LNCaP clone FGC (cell line): ENCODE measurements around the gene LZTR1.
"Not testable (repeated sequence)": the region's sequence is repeated elsewhere in the genome, so short reads cannot be mapped to it uniquely, and the experiment has no call there.

ENCODE experiments used
- DNase-seq: peaks from one replicate; pipeline ENCODE4 v3.0.0-alpha.2; 2011; ENCODE audit warnings: low read depth
- H3K4me3 ChIP-seq: 2 replicates; pipeline ENCODE4 v1.5.1; 2011; ENCODE audit warnings: mild to moderate bottlenecking, low read depth, low read length, control low read depth
- TF ChIP-seq, protein P1 (sequence below): IDR thresholded peaks from 2 replicates; pipeline ENCODE4 v1.5.1; 2012; ENCODE audit warnings: mild to moderate bottlenecking; ENCODE audit not compliant: control insufficient read depth, insufficient read depth; ENCODE audit errors: extremely low read depth

Gene LZTR1

DNA sequence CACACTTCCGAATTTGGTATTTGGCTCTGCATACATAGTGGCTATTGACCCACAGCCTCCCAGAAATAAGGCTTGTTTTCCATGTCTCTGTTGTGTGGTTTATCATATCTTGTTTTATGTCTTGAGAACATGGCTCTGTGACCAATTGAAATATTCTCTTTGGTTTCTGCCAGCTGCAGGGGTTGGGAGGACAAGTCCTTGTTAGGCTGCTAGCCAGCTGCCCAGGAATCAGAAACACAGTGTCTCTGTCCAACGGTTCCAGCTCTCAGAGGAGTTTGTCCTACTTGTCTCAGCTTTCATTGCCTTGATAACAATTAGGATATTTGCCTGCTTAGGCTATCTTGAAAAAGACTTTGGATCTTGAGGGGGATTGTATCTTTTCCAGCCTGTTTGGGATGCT, 56.3 kb downstream of the LZTR1 start:
- no peak for DNase-seq
- H3K4me3 ChIP-seq, result no peak overlapping the region
- TF ChIP-seq, protein P1, sequence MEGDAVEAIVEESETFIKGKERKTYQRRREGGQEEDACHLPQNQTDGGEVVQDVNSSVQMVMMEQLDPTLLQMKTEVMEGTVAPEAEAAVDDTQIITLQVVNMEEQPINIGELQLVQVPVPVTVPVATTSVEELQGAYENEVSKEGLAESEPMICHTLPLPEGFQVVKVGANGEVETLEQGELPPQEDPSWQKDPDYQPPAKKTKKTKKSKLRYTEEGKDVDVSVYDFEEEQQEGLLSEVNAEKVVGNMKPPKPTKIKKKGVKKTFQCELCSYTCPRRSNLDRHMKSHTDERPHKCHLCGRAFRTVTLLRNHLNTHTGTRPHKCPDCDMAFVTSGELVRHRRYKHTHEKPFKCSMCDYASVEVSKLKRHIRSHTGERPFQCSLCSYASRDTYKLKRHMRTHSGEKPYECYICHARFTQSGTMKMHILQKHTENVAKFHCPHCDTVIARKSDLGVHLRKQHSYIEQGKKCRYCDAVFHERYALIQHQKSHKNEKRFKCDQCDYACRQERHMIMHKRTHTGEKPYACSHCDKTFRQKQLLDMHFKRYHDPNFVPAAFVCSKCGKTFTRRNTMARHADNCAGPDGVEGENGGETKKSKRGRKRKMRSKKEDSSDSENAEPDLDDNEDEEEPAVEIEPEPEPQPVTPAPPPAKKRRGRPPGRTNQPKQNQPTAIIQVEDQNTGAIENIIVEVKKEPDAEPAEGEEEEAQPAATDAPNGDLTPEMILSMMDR, result no peak

DNA sequence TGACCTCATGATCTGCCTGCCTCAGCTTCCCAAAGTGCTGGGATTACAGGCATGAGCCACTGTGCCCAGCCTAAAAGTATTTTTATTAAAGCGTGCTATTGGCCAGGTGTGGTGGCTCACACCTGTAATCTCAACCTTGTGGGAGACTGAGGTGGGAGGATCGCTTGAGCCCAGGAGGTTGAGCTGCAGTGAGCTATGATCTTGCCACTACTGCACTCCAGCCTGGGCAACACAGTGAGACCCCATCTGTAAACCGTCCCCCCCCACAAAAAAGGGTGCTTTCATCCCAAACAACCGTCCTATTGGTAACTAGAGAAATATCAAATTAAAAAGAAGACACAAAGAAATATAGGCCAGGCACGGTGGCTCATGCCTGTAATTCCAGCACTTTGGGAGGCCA, 57.1 kb downstream of the LZTR1 start:
- DNase-seq, H3K4me3 ChIP-seq: not testable (repeated sequence)

DNA sequence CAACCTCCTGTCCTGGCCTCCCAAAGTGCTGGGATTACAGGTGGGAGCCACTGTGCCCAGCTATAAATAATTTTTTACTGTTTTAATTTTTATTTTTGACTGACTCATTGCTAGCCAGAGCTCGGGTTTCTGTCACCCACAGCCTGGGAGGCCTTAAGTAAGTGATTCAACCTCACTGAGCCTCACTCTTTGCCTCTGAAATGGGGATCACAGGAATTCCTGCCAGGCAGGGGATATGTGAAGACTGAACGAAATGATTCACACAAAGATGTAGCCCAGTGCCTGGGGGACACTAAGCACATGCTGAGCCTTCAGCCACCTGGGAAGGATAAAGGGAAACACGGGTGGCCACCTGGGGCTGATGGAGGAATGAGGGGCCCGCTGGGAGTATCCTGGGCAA, 59.8 kb downstream of the LZTR1 start:
- TF ChIP-seq, protein P1, result no peak
- no peak overlapping the region for H3K4me3 ChIP-seq
- DNase-seq, result no peak

DNA sequence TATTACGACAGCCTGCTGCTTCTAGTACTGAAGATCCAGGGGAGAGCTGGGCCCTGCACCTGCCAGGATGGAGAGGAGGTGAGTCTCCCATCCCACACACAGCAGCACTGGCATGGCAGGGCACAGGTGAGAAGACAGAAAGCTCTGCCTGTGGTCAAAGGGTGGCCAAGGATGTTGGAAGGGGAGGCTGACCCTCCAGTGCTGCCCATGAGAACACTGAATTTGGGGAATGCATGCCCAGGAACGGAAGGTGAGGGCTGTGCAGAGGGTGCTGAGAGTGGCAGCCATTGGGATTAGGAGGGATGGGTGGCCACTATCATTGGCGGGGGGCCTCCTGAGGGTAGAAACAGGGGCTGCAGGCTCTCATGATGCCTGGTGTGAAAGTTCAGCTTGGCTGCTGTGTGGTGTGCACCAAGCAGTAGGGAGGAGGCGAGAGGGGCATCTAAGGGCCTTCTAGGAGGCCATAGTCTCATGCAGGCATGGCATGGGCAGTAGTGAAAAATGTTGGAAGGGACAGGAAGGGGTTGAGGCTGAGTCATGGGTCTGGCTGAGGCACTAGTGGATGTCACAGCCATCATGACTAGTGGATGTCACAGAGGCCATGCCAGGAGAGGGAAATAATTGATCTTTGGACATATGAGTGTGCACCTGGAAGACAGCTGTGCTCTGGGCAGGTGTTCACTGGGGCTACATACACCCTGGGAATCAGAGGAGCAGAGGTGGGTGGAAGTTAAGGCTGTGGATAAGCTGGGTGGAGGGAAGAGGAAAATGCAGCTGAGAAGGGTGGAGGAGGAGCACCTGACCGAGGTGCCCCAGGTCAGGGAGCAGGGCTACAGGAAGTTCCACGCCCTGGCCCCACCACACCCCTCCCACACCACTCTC, 61.1 kb downstream of the LZTR1 start:
- H3K4me3 ChIP-seq, result no peak overlapping the region
- TF ChIP-seq, protein P1, result no peak
- DNase-seq, result no peak

DNA sequence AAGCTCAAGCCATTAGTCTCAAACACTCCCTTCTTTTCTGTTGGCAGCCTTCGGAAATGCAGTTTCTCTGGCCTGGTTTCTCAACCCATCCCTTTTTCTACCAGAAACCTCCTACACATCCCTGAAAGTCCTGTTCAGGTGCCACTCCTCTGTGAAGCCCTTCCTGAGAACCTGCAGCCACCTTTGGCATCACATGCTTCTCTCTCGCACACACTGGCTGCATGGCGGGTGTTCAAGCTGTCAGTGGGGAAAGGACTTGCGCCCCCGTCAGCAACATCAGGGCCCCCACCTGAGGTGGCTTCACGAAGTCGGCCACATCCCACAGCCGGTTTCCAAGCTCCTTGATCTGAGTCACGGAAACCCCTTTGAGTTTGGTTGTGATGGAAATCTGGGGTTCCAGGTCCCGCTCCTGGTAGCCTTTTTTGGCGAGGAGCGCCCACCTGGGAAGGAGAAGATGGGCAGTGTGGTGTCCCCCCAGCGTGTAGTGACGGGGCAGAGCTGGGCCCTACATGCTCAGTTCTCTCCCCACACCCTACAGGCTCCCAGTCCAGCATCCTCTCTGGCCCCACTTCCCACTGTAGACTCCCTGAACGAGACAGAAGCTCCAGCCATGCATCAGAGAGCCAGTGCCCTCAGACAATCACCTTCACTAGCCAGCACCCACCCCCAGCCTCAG, 61.9 kb downstream of the LZTR1 start:
- TF ChIP-seq, protein P1, result no peak
- no peak for DNase-seq
- no peak overlapping the region for H3K4me3 ChIP-seq

DNA sequence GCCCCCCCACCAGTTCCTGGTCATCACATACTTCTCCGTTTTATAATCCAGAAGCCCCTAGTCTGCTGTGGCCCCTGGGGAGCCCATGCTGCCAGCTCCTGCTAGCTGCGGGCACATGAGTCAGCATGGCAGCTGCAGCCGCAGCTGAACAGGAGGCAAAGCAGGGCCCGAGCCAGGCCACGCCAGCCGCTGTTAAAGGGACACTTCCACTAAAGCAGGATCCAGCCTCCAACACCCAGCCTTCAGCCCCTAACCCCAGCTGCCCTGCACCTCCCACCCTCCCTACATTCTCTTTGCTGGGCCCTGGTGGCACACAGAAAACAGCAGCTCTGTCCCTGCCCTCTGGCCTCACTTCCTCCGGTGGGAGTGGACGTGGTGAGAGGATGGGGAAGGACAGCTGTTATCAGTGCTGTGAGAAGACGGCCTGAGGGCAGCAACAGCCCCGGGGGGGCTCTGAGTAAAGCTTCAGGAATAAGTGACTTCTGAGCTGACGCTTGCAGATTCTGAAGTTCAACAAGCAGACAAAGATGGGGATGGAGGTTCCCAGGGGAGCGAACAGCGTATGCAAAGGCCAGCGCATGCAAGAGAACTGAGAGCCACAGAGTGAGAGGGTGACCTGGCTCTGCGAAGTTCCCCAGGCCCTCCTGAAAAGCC, 63.0 kb downstream of the LZTR1 start:
- TF ChIP-seq, protein P1, result no peak
- DNase-seq, result no peak
- no peak overlapping the region for H3K4me3 ChIP-seq
